K562 (cell line): ENCODE data around the gene SACS. TPM values are rescaled to one million over a fixed set of nuclear protein-coding genes. Genes with fewer than 3 reads are reported as not detected.

Experiments used
- ATAC-seq: fragments of 200-7000 bp; cut with Tn5 transposase; 3 replicates; pipeline ENCODE4 v1.9.1; 2020; ENCODE audit warnings: moderate library complexity
- BruUV-seq: library from RNA; stranded (reverse); fragments of 400-500 nt; replicated peaks from 2 replicates; lab custom pipeline; 2021; lab: Mats Ljungman, UMichigan
- CTCF ChIA-PET: fragments of 300-600 bp; formaldehyde crosslinking; extraction: SDS; loops from one replicate; lab custom pipeline; 2021; ENCODE audit warnings: low intra/inter-chr PET ratio; lab: Yijun Ruan, JAX
- POLR2A ChIA-PET: fragments of 300-600, 350-650 bp; sonication (Branson Sonifier 250); formaldehyde crosslinking; extraction: SDS; loops from one replicate; lab custom pipeline; 2021; ENCODE audit warnings: antibody characterized with exemption, inconsistent platforms; lab: Yijun Ruan, JAX
- DNase-seq, 4 experiments: peaks; one replicate each; pipeline versions ENCODE4 v3.0.0 to v3.0.0-alpha.2; 2011 to 2018; ENCODE audit warnings: low spot score in 3 of 4, mixed read lengths in 3 of 4; ENCODE audit errors: extremely low read depth in 1 of 4
- FAIRE-seq: peaks from 2 replicates; lab custom pipeline; 2011; peaks lifted over from hg19 to GRCh38; lab: Jason Lieb, UNC
- H2AFZ ChIP-seq: 2 replicates; pipeline ENCODE4 v1.6.0; 2011; ENCODE audit warnings: low read depth, low read length, control low read depth, inconsistent platforms
- H3K27ac ChIP-seq: fragments of 200-600 bp; 3 replicates; pipeline ENCODE4 v1.8.0; 2011; ENCODE audit warnings: low read depth, mild to moderate bottlenecking, control low read depth, inconsistent platforms, low read length, moderate library complexity, mixed read lengths; ENCODE audit errors: extremely low read depth
- H3K27me3 ChIP-seq, 2 experiments: fragments of 300-600 bp in 1 of 2; 2 replicates in 1 of 2; 3 replicates in 1 of 2; pipeline versions ENCODE4 v1.6.0 to v1.8.0; 2011; ENCODE audit warnings: inconsistent platforms in 2 of 2, low read length in 2 of 2, mild to moderate bottlenecking in 1 of 2, mixed read lengths in 1 of 2, moderate library complexity in 1 of 2; ENCODE audit not compliant: control insufficient read depth in 2 of 2, insufficient read depth in 2 of 2
- H3K36me3 ChIP-seq: fragments of 300-600 bp; 3 replicates; pipeline ENCODE4 v1.8.0; 2011; ENCODE audit warnings: mild to moderate bottlenecking, low read length, inconsistent platforms; ENCODE audit not compliant: control insufficient read depth, insufficient read depth
- H3K4me1 ChIP-seq, 2 experiments: fragments of 200-600 bp in 1 of 2; replicated peaks in 1 of 2; 2 replicates in 1 of 2; 3 replicates in 1 of 2; pipeline versions ENCODE4 v1.5.1 to v1.8.0; 2011; ENCODE audit warnings: inconsistent platforms in 2 of 2, low read length in 2 of 2, mild to moderate bottlenecking in 1 of 2, mixed read lengths in 1 of 2, moderate library complexity in 1 of 2; ENCODE audit not compliant: control insufficient read depth in 2 of 2, insufficient read depth in 2 of 2
- H3K4me2 ChIP-seq: 2 replicates; pipeline ENCODE4 v1.6.1; 2011; ENCODE audit warnings: low read length, control low read depth, inconsistent platforms, mixed read lengths; ENCODE audit not compliant: insufficient read depth
- H3K4me3 ChIP-seq: fragments of 200-600 bp; sonication (generic), shearing (Covaris generic); 2 replicates; pipeline ENCODE4 v1.5.1; 2016; ENCODE audit warnings: control low read depth, inconsistent platforms
- H3K79me2 ChIP-seq: fragments of 200-600 bp; 3 replicates; pipeline ENCODE4 v1.8.0; 2011; ENCODE audit warnings: low read length, inconsistent platforms; ENCODE audit not compliant: control insufficient read depth, insufficient read depth
- H3K9ac ChIP-seq, 2 experiments: 2 replicates each; pipeline versions ENCODE4 v1.6.0 to v1.6.1; 2011; ENCODE audit warnings: low read depth in 2 of 2, low read length in 2 of 2, control low read depth in 1 of 2, inconsistent platforms in 1 of 2, mild to moderate bottlenecking in 1 of 2, mixed read lengths in 1 of 2; ENCODE audit not compliant: insufficient read depth in 1 of 2
- H3K9me1 ChIP-seq: one replicate; pipeline ENCODE4 v1.6.0; 2011; ENCODE audit warnings: inconsistent platforms, mild to moderate bottlenecking, low read length, moderate library complexity; ENCODE audit not compliant: control insufficient read depth, insufficient read depth
- H3K9me3 ChIP-seq: replicated peaks from 2 replicates; pipeline ENCODE4 v1.5.1; 2011; ENCODE audit warnings: low read depth, low read length, inconsistent platforms; ENCODE audit not compliant: control insufficient read depth, insufficient read depth
- H4K20me1 ChIP-seq: replicated peaks from 2 replicates; pipeline ENCODE4 v1.6.1; 2011; ENCODE audit warnings: low read length, inconsistent platforms, mixed read lengths; ENCODE audit not compliant: control insufficient read depth, insufficient read depth
- CBFB ChIP-seq: sonication (generic); formaldehyde crosslinking; IDR thresholded peaks from 2 replicates; pipeline ENCODE4 v1.4.0; 2020; ENCODE audit warnings: mild to moderate bottlenecking, missing genetic modification reagents
- DDX20 ChIP-seq: fragments of 450-650 bp; IDR thresholded peaks from 2 replicates; pipeline ENCODE4 v1.6.1; 2016; ENCODE audit warnings: missing genetic modification characterization, low read depth, mild to moderate bottlenecking, missing compliant biosample characterization, moderate library complexity
- DIDO1 ChIP-seq: fragments of 450-650 bp; IDR thresholded peaks from 2 replicates; pipeline ENCODE4 v1.6.1; 2016; ENCODE audit warnings: low read depth, missing biosample characterization, missing genetic modification characterization
- ELF2 ChIP-seq: fragments of 250-450 bp; sonication (Bioruptor Pico); IDR thresholded peaks from 2 replicates; pipeline ENCODE4 v1.5.0; 2021; ENCODE audit warnings: mild to moderate bottlenecking
- LEF1 ChIP-seq: fragments of 450-650 bp; IDR thresholded peaks from 2 replicates; pipeline ENCODE4 v1.6.1; 2016; ENCODE audit warnings: mild to moderate bottlenecking
- MIER1 ChIP-seq: fragments of 450-650 bp; IDR thresholded peaks from 2 replicates; pipeline ENCODE4 v1.6.1; 2016; ENCODE audit warnings: antibody characterized with exemption, mild to moderate bottlenecking, low read depth
- NELFE ChIP-seq: IDR thresholded peaks from 2 replicates; pipeline ENCODE4 v1.6.1; 2011; ENCODE audit warnings: mild to moderate bottlenecking; ENCODE audit not compliant: insufficient read depth, insufficient read length
- NR1H2 ChIP-seq: sonication (generic); formaldehyde crosslinking; IDR thresholded peaks from 2 replicates; pipeline ENCODE4 v1.4.0; 2020; ENCODE audit warnings: mild to moderate bottlenecking, missing genetic modification reagents
- TFAM ChIP-seq: fragments of 250-450 bp; sonication (Bioruptor Pico); conservative IDR thresholded peaks from 2 replicates; pipeline ENCODE4 v1.5.0; 2021; ENCODE audit warnings: mild to moderate bottlenecking, moderate library complexity
- ZC3H4 ChIP-seq: sonication (generic); formaldehyde crosslinking; IDR thresholded peaks from 2 replicates; pipeline ENCODE4 v1.9.0; 2021; ENCODE audit warnings: missing genetic modification reagents, borderline replicate concordance
- ZFP36 ChIP-seq: fragments of 150-350 bp; IDR thresholded peaks from 2 replicates; pipeline ENCODE4 v1.6.1; 2018; ENCODE audit warnings: low read length, low read depth; ENCODE audit not compliant: partially characterized antibody
- ZFX ChIP-seq: sonication (generic); formaldehyde crosslinking; IDR thresholded peaks from 2 replicates; pipeline ENCODE4 v1.8.0; 2022; ENCODE audit warnings: mild to moderate bottlenecking, missing genetic modification reagents, moderate library complexity
- ZNF444 ChIP-seq: fragments of 250-450 bp; sonication (Bioruptor Pico); IDR thresholded peaks from 2 replicates; pipeline ENCODE4 v1.4.0; 2020; ENCODE audit warnings: mild to moderate bottlenecking, moderate library complexity
- ZNF668 ChIP-seq: fragments of 250-450 bp; sonication (Bioruptor Pico); IDR thresholded peaks from 2 replicates; pipeline ENCODE4 v1.8.0; 2022; ENCODE audit warnings: mild to moderate bottlenecking, inconsistent platforms
- WGBS: fragments of 100-300 bp; shearing (Covaris generic); methylation state at CpG from one replicate; pipeline ENCODE4 v1.1.6; 2016; ENCODE audit warnings: low coverage, mixed read lengths; ENCODE audit not compliant: insufficient coverage; ENCODE audit errors: missing lambda C conversion rate; 5-methylcytosine and 5-hydroxymethylcytosine counted together
- in situ Hi-C: fragments of 300-500 bp; cut with MboI; formaldehyde crosslinking; loops from 4 replicates; pipeline ENCODE4 v1.15.0; 2018; ENCODE audit warnings: inconsistent platforms, mixed read lengths
- intact Hi-C: fragments of 100-400 bp; cut with micrococcal nuclease; formaldehyde crosslinking; loops from 2 replicates; pipeline ENCODE4 v1.14.2; 2022
- polyA plus RNA-seq, 8 experiments: library from polyadenylated mRNA; depleted of rRNA in 4 of 8; stranded (reverse) in 5 of 8; unstranded in 3 of 8; fragments of >200 nt; fragmentation: Nextera tagmentation in 2 of 8; fragmentation: Illumina TruSeq in 1 of 8; extraction: Ambion mirVana in 2 of 8; extraction: Trizol in 1 of 8; gene quantifications; 2 replicates each; pipeline versions ENCODE4 v1.2.1 to v1.2.3, GENCODE V29; 2011 to 2014; ENCODE audit warnings: inconsistent platforms in 1 of 8, missing spikeins in 1 of 8
- total RNA-seq, 7 experiments: library from RNA; depleted of rRNA in 6 of 7; stranded (reverse); fragments of >200 nt in 6 of 7; fragmentation: Illumina TruSeq in 2 of 7; extraction: Trizol in 2 of 7; gene quantifications; 2 replicates each; pipeline versions ENCODE4 v1.2.1 to v1.2.3, GENCODE V29; 2011 to 2021; ENCODE audit warnings: low replicate concordance in 1 of 7
- TF ChIP-seq, protein P1 (sequence below): IDR thresholded peaks from 2 replicates; pipeline ENCODE4 v1.6.1; 2012; ENCODE audit warnings: low read depth, low read length, improper control_type of control experiment, borderline replicate concordance

The SACS gene
- total and polyA plus RNA-seq, 9 of the 15 experiments (the other 6 are each of a cell fraction or from before 2014, with no cell fraction given): 4.7 to 28.2 (median 18.9) TPM

- Histone ChIP-seq H2AFZ (no peak overlapping the region), H3K27me3 (no peaks in the 10 kb centered on the region; a peak in 2 of 5 replicates), H4K20me1 (no peaks in the 10 kb centered on the region), H3K4me1 (no peaks in the 10 kb centered on the region), H3K9me3 (no peaks in the 10 kb centered on the region), H3K36me3 (no peaks in the 10 kb centered on the region), H3K9ac (no peak overlapping the region), H3K27ac (no peak overlapping the region), H3K4me2 (no peak overlapping the region), H3K9me1 (no peaks in the 10 kb centered on the region), H3K79me2 (no peaks in the 10 kb centered on the region), H3K4me3 (no peak overlapping the region)
- DNase-seq (no peak), ATAC-seq (no peak), FAIRE-seq (no peak)
- in situ Hi-C loops (no loop called here), intact Hi-C loops (no loop called here)
- TF ChIP-seq NR1H2 (CRISPR knock-in tag): no peak
- no peak for TF ChIP-seq ELF2 (CRISPR knock-in tag)
- TF ChIP-seq MIER1: no peak
- no peak for TF ChIP-seq NELFE
- no peak for TF ChIP-seq DIDO1
- TF ChIP-seq DDX20 (tag): no peak
- TF ChIP-seq CBFB (CRISPR knock-in tag): no peak
- no peak for TF ChIP-seq ZNF668 (CRISPR knock-in tag)
- no peak for TF ChIP-seq ZFX (CRISPR knock-in tag)
- TF ChIP-seq TFAM (CRISPR knock-in tag): no peak
- TF ChIP-seq ZNF444: no peak
- TF ChIP-seq ZFP36: no peak
- no peak for TF ChIP-seq ZC3H4 (CRISPR knock-in tag)
- TF ChIP-seq, protein P1, sequence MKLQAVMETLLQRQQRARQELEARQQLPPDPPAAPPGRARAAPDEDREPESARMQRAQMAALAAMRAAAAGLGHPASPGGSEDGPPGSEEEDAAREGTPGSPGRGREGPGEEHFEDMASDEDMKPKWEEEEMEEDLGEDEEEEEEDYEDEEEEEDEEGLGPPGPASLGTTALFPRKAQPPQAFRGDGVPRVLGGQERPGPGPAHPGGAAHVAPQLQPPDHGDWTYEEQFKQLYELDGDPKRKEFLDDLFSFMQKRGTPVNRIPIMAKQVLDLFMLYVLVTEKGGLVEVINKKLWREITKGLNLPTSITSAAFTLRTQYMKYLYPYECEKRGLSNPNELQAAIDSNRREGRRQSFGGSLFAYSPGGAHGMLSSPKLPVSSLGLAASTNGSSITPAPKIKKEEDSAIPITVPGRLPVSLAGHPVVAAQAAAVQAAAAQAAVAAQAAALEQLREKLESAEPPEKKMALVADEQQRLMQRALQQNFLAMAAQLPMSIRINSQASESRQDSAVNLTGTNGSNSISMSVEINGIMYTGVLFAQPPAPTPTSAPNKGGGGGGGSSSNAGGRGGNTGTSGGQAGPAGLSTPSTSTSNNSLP: no peak
- TF ChIP-seq LEF1: no peak
- BruUV-seq: no TSS peak
- 7% methylated on average over 3 of the region's 3 CpGs for WGBS
- CTCF ChIA-PET: no interaction called here
- POLR2A ChIA-PET: no interaction called here
Observed at GRCh38 chr13:23392313-23392712, 41.2 kb downstream of the SACS start.
